ENCODE measurements around the gene CCT7.

Gene CCT7

DNA sequence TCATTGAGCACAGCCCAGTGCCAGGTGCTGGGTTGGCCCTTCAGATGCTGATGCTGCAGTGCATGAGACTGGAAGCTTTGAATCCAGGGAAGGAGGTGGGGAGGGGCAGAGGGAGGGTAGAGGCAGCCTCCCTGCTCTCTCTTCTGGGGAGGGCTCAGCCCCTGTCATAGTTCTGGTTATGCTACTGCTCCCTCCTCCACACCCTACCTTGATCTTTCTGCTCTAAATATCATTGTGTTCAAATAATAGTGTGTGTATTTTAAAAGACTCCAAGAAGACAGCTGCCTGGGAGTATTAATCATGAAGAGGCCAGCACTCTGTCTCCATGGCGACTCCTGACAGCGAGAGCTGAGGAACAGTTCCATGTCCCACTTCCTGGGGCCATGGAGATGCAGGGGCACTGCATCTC lies 63.0 kb downstream of the CCT7 start:
- no peak for DNase-seq

DNA sequence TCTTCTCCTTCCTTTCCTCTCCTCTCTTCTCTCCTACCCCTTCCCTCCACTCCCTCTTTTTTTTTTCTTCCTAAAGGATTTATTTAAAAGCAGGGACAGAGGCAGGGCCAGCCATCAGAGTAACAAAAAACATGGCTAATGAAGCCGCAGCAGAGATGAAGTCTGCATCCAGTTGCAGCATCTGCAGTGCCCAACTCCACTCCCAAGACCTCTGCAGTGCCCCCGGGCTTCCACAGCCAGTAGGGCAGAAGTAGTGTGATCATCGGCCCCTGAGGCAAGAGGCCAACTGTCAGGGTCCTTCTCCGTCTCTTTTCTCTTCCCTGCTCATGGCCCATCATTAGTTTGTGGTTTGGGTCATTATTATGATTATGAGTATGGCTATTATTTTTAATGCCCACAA lies 63.5 kb downstream of the CCT7 start:
- no peak for DNase-seq

DNA sequence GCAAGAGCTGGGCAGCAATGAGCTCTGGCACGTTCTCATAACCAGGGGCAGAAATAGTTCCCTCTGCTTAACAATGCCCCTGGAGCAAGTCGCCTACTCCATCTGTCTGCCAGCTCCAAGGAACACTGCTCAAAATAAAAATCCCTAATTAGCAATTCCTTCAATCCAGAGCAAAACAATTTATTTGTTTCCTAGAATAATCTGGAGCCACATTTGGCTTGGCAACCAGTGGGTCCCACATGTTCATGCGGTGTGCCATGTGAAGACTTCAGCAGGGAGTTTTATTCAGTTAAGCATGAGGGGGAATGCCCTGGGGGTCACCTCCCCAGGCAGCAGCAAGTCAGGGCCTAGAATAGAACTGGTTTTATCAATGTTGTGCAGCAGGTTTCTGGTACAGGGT lies 66.8 kb downstream of the CCT7 start:
- DNase-seq, result no peak

DNA sequence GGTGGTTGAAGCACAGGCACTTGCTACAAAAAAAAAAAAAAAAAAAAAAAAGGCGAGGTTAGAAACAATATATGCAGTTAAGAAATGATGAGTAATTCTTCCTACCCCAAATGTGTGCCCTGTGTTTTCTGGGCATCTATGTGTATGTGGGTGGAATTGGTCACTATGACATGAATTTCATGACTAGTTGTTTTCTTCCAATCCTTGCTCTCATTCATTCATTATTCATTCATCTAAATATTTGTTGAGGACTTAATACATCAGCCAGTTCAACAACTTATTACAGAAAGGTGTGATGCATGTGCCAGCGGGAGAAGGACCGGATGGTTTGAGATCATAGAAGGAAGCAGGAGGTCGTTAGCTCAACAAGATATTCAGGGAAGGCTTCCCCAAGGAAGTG lies 67.5 kb downstream of the CCT7 start:
- DNase-seq, result no peak
